WI38 (cell line): ENCODE measurements around the gene LRRC59.
"Not testable (repeated sequence)": the region's sequence is repeated elsewhere in the genome, so short reads cannot be mapped to it uniquely, and the experiment has no call there.

Experiments used
- H3K4me3 ChIP-seq: 2 replicates; pipeline ENCODE4 v1.5.1; 2011; ENCODE audit warnings: low read depth, mild to moderate bottlenecking, control low read depth, low read length
- TF ChIP-seq, protein P1 (sequence below): IDR thresholded peaks from 2 replicates; pipeline ENCODE4 v1.5.1; 2012; ENCODE audit warnings: low read depth, mild to moderate bottlenecking, control low read depth, low read length

The LRRC59 gene

DNA sequence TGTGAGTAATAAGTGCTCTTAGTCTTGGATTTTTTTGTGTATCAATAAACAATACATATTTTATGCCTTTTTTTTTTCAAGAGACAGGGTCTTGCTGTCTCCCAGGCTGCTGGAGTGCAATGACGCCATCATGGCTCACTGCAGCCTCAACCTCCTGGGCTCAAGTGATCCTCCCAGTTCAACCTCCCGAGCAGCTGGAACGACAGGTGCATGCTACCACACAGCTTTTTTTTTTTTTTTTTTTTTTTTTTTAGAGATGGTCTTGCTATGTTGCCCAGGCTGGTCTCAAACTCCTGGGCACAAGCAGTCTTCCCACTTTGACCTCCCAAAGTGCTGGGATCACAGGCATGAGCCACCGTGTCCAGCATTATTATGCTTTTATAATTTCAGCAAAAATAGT lies 41.7 kb upstream of the LRRC59 start:
- TF ChIP-seq, protein P1, sequence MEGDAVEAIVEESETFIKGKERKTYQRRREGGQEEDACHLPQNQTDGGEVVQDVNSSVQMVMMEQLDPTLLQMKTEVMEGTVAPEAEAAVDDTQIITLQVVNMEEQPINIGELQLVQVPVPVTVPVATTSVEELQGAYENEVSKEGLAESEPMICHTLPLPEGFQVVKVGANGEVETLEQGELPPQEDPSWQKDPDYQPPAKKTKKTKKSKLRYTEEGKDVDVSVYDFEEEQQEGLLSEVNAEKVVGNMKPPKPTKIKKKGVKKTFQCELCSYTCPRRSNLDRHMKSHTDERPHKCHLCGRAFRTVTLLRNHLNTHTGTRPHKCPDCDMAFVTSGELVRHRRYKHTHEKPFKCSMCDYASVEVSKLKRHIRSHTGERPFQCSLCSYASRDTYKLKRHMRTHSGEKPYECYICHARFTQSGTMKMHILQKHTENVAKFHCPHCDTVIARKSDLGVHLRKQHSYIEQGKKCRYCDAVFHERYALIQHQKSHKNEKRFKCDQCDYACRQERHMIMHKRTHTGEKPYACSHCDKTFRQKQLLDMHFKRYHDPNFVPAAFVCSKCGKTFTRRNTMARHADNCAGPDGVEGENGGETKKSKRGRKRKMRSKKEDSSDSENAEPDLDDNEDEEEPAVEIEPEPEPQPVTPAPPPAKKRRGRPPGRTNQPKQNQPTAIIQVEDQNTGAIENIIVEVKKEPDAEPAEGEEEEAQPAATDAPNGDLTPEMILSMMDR, result no peak

DNA sequence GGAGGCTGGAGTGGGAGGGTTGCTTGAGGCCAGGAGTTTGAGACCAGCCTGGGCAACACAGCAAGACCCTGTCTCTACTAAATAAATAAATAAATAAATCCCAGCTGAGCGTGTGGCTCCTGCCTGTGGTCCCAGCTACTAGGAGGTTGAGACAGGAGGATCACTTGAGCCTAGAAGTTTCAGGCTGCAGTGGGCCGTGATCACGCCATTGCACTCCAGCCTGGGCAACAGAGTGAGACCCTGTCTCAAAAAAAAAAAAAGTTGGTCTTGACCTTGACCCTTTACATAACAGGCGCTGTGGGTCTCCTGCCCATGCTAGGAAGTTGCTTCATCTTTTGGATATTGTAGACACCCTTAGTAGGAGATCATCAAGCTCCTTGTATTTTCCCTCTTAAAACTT lies 40.1 kb upstream of the LRRC59 start:
- no peak overlapping the region for H3K4me3 ChIP-seq
- TF ChIP-seq, protein P1, result no peak

More for the DNA sequence above, 41.7 kb upstream of the LRRC59 start:
- no peak overlapping the region for H3K4me3 ChIP-seq

DNA sequence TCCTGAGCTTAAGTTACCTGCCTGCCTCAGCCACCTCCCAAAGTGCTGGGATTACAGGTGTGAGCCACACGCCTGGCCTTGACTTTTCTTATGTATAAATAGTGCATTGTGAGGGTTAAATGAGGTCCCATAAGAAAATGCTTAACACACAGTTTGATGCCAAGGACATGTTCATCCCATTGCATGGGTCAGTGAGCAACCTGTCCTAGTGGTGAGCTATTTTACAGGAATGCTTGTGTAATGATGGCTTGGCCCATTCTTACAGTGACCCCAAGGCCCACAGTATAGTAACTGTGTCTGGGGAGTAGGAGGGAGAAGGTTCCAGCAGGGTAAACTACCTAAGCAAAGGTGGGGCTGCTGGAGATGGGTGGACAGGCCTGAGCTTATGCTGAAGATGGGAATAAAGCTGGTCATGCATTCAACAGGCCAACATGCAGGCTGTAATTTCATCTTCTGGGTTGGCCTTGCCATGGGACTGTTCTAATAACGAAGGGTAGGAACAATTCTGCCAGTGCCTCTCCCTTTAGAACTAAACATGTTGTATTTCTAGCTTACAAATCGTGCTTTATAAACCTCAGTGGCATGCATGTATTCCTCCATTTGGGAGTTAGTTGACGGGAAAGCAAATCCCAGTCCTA lies 34.9 kb upstream of the LRRC59 start:
- TF ChIP-seq, protein P1, result no peak
- no peak overlapping the region for H3K4me3 ChIP-seq

DNA sequence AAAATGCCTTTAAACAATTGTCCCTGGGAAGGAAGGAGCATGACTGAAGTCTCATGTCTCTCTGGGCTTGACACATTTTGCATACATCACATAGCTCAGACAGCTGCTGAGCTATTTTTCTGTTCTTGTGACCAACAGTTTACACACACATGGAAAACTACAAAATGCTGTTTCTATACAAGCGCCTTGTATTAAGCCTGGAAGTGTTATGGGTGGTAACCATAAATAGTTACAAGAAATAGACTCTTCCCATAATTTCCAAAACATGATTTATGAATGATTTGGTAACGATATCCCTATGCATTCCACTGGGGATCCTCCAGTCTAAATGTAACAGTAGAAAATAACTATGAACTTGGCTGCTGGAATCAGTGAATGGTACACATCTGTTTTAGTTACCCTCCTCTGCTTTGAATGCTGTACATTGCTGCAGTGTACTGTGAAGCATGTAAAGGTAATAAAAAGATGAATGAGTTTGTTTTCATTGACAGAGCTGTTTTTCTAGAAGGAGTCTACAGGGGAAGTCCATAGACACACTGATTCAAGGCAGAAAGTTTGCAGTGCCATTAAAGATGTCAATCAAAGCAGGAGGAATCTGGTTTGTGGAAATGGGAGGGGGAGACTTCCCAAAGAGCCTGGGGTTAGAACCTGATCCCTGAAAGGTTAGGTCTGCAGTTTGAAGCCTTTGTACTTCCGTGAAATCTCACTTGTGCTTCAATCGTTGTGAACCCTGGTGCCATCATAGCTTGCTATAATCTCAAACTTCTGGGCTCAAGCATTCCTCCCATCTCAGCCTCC lies 33.7 kb upstream of the LRRC59 start:
- H3K4me3 ChIP-seq, result no peak overlapping the region
- TF ChIP-seq, protein P1, result no peak

DNA sequence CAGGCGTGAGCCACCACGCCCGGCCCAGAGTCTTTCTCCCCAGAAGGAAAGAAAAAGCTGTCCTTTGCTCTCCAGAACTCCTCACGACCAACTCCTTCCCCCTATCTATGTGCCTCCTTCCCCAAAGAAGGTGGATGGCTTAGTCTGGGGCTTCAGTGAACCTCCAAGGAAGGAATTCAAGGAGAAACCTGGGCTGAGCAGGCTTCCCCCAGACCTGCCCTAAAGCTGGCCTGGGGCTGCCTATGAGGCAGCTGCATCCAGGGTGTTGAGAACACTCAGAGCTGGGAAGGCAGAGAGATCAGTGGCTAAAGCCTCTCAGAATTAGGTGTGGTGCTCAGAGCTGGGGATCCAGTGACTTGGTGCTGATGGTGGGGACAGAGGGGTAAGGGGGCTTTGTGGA lies 32.5 kb upstream of the LRRC59 start:
- no peak overlapping the region for H3K4me3 ChIP-seq
- TF ChIP-seq, protein P1, result no peak

DNA sequence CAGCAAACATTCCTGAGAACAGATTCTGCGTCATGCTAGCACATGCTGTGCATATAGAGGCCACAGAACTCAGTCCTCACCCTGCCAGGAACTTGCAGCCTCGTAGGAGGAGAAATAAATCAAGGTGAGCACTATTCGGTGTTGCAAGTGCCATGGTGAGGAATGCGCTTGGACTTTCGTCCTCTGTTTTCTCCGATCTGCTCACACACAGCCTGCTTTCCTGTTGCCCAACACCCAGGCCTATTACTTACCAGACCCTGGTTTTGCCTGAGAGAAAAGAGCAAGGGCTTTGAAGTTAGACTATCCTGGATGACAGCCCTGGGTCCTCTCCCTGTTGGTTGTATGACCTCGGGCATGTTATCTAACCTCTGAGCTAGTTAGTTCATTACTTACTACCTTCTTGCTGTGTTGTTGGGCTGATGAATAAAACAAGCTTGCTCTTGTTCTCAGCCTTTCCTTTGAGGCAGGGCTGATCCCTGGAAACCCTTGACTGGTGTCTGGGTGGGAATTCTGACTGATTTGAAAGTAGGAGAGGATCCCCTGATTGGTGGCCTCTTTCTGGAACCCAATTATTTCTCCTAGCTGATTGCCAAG lies 31.6 kb upstream of the LRRC59 start:
- TF ChIP-seq, protein P1, result no peak
- no peak overlapping the region for H3K4me3 ChIP-seq

DNA sequence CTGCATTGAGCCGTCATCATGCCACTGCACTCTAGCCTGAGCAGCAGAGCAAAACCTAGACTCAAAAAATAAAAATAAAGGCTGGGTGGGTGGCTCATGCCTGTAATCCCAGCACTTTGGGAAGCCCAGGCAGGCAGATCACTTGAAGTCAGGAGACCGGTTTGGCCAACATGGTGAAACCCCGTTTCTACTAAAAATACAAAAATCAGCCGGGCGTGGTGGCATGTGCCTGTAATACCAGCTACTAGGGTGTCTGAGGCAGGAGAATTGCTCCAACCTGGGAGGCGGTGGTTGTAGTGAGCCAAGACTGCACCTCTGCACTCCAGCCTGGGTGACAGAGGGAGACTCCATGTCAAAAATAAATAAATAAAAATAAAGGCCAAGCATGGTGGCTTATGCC lies 30.8 kb upstream of the LRRC59 start:
- H3K4me3 ChIP-seq, result not testable (repeated sequence)
